ENCODE measurements around the gene AKAP10. TPM values are rescaled to one million over a fixed set of nuclear protein-coding genes. Genes with fewer than 3 reads are reported as not detected.
"Not testable (repeated sequence)": the region's sequence is repeated elsewhere in the genome, so short reads cannot be mapped to it uniquely, and the experiment has no call there.

The AKAP10 gene
- total RNA-seq, 1 donor from 2014 or later = 15.0 TPM

DNA sequence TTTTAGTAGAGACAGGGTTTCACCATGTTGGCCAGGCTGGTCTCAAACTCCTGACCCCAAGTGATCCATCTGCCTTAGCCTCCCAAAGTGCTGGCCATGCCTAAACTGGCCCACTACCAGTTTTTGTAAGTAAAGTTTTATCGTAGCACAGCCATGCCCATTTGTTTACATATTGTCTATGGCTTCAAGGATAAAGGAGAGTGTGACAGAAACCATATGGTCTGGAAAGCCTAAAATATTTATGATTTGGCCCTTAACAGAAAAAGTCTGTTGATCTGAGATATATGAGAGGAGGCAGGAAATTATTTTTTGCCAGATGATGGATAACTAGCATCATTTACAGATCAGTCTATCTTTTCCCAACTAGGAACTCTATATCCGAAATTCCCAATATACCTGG lies 4.5 kb downstream of the AKAP10 start:
- intact Hi-C loops (cut with DNase I) = no loop called here
- Histone ChIP-seq H3K9me3 (no peaks in the 10 kb centered on the region), H3K36me3 (peaks cover 4 to 22% of the 10 kb centered on the region in 2 donors), H3K4me3 (no peak overlapping the region), H3K27me3 (no peaks in the 10 kb centered on the region), H3K27ac (no peak overlapping the region), H3K4me1 (peaks cover under 1 to 6% of the 10 kb centered on the region in 2 donors)
- no peak for DNase-seq (ENCODE audit: low spot score in 2 of 2)
- TF ChIP-seq, protein P1, sequence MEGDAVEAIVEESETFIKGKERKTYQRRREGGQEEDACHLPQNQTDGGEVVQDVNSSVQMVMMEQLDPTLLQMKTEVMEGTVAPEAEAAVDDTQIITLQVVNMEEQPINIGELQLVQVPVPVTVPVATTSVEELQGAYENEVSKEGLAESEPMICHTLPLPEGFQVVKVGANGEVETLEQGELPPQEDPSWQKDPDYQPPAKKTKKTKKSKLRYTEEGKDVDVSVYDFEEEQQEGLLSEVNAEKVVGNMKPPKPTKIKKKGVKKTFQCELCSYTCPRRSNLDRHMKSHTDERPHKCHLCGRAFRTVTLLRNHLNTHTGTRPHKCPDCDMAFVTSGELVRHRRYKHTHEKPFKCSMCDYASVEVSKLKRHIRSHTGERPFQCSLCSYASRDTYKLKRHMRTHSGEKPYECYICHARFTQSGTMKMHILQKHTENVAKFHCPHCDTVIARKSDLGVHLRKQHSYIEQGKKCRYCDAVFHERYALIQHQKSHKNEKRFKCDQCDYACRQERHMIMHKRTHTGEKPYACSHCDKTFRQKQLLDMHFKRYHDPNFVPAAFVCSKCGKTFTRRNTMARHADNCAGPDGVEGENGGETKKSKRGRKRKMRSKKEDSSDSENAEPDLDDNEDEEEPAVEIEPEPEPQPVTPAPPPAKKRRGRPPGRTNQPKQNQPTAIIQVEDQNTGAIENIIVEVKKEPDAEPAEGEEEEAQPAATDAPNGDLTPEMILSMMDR (IDR thresholded peaks at IDR 0.05) = no peak

DNA sequence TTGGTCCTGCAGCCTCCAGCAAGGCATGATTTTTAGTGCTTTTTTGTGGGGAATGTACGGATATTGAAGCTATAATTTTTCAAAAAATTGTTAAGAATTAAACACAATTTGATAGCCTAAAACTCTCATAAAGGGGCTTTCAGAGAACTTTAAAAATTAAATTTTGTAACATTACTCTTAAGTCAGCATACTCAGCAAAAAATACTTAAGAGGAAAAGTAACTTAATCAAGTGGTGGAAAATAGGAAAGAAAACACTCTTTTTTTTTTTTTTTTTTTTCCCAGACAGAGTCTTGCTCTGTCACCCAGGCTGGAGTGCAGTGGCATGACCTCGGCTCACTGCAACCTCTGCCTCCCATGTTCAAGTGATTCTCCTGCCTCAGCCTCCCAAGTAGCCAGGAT lies 14.7 kb downstream of the AKAP10 start:
- DNase-seq (ENCODE audit: low spot score in 2 of 2); H3K9me3 ChIP-seq; H3K4me3 ChIP-seq; H3K4me1 ChIP-seq; H3K27ac ChIP-seq; H3K27me3 ChIP-seq; intact Hi-C loops (cut with DNase I): not testable (repeated sequence)
- peaks cover 35 to 41% of the 10 kb centered on the region in 2 donors for H3K36me3 ChIP-seq

DNA sequence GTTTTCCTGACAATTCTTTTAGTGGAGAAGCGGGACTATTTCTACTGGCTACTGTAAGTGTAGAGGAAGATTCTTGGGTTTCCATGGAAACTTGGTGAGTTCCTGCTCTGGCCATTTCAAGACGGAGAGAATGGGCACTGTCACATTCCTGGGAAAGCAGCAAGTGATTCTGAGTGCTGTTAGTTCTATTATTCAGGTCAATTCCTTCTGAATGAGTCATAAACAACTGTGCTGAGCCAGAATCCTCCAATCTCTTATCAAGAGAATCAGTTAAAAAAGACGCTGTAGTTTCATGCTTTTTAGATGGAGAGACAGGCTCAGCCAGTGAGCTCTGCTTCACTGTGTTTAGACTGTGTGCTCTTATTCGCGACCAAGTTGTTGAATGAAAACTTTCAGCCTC lies 19.6 kb downstream of the AKAP10 start:
- peaks cover 0 to 6% of the 10 kb centered on the region in 2 donors for H3K4me1 ChIP-seq
- no peak for DNase-seq (ENCODE audit: low spot score in 2 of 2)
- peaks cover 23 to 55% of the 10 kb centered on the region in 2 donors for H3K36me3 ChIP-seq
- peaks cover 0 to 7% of the 10 kb centered on the region in 2 donors for H3K9me3 ChIP-seq
- H3K4me3 ChIP-seq = no peak overlapping the region
- TF ChIP-seq, protein P1 (IDR thresholded peaks at IDR 0.05) = no peak
- intact Hi-C loops (cut with DNase I) = no loop called here
- H3K27me3 ChIP-seq = no peaks in the 10 kb centered on the region
- H3K27ac ChIP-seq = no peak overlapping the region

DNA sequence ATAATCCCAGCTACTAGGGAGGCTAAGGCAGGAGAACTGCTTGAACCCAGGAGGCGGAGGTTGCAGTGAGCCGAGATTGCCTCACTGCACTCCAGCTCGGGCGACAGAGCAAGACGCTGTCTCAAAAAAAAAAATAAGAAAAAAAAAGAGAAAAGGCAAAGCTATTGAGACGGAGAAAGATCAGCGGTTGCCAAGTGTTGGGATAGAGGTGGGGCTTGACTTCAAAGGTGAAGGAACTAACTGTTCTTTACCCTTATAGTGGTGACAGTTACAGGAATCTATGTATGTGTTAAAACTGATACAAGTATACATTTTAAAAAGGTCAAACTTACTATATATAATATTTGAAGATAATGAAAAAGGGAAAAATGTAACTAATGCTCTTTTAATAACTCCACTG lies 22.5 kb downstream of the AKAP10 start:
- Histone ChIP-seq H3K9me3 (peaks cover 0 to 7% of the 10 kb centered on the region in 2 donors), H3K36me3 (peaks cover 12 to 31% of the 10 kb centered on the region in 2 donors), H3K4me1 (peaks cover 0 to 10% of the 10 kb centered on the region in 2 donors), H3K27me3 (no peaks in the 10 kb centered on the region), H3K4me3 (no peak overlapping the region), H3K27ac (no peak overlapping the region)
- no peak for DNase-seq (ENCODE audit: low spot score in 2 of 2)
- TF ChIP-seq, protein P1 (IDR thresholded peaks at IDR 0.05) = no peak
- intact Hi-C loops (cut with DNase I) = no loop called here

DNA sequence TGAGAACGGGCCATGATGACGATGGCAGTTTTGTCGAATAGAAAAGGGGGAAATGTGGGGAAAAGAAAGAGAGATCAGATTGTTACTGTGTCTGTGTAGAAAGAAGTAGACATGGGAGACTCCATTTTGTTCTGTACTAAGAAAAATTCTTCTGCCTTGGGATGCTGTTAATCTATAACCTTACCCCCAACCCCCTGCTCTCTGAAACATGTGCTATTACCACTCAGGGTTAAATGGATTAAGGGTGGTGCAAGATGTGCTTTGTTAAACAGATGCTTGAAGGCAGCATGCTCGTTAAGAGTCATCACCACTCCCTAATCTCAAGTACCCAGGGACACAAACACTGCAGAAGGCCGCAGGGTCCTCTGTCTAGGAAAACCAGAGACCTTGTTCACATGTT lies 26.2 kb downstream of the AKAP10 start:
- DNase-seq (ENCODE audit: low spot score in 2 of 2); H3K9me3 ChIP-seq; H3K27ac ChIP-seq; H3K4me3 ChIP-seq; H3K27me3 ChIP-seq; H3K4me1 ChIP-seq; intact Hi-C loops (cut with DNase I): not testable (repeated sequence)
- H3K36me3 ChIP-seq = peaks cover 11 to 26% of the 10 kb centered on the region in 2 donors

DNA sequence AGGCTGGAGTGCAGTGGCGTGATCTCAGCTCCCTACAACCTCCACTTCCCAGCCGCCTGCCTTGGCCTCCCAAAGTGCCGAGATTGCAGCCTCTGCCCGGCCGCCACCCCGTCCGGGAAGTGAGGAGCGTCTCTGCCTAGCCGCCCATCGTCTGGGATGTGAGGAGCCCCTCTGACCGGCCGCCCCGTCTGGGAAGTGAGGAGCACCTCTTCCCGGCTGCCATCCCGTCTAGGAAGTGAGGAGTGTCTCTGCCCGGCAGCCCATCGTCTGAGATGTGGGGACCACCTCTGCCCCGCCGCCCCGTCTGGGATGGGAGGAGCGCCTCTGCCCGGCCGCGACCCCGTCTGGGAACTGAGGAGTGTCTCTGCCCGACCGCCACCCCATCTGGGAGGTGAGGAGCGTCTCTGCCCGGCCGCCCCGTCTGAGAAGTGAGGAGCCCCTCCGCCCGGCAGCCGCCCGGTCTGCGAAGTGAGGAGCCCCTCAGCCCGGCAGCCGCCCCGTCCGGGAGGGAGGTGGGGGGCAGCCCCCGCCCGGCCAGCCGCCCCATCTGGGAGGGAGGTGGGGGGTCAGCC lies 26.9 kb downstream of the AKAP10 start:
- H3K27me3 ChIP-seq; H3K27ac ChIP-seq; H3K4me3 ChIP-seq; DNase-seq (ENCODE audit: low spot score in 2 of 2); intact Hi-C loops (cut with DNase I); H3K9me3 ChIP-seq; H3K4me1 ChIP-seq: not testable (repeated sequence)
- peaks cover 11 to 23% of the 10 kb centered on the region in 2 donors for H3K36me3 ChIP-seq

DNA sequence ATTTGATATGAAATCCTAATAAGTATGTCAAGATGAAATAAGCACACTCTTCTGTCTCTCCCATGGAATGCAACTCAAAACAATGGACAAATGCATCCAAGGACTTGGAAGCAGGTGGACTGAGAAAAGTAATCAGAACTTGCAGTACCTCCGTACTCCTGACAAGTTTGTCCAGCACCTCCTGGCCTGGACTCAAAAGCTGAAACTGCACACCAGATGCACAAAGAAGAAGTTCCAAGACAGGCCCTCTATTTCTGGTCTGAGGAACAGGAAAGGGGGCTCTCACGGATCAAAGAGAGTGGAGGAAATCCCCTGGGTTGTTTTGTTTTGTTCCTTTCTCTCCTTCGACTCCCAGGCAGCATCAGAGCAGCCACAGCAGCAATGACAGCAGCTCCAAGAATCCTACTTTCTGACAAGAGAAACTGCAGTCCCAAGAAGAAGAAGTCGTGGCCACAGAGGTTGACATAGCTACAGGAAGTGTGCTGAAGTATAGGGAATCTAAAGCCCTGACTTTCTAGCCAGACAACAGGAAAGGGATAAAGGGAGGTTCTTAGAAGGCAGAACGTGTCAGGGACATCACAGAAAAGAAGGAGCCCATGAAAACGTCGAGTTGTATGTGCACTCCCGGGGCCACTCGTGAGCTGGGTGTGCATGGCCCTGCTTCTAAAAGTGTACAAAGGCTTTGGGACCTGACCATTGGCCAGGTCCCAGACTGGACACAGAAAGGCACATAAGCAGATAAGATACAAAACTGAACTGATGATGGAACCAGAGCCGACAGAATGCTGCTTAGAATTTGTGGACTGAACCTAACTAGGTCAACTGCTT lies 29.3 kb downstream of the AKAP10 start:
- no peak overlapping the region for H3K27ac ChIP-seq
- H3K36me3 ChIP-seq = peaks cover 11 to 25% of the 10 kb centered on the region in 2 donors
- H3K4me1 ChIP-seq = peaks cover 0 to 4% of the 10 kb centered on the region in 2 donors
- DNase-seq (ENCODE audit: low spot score in 2 of 2) = no peak
- H3K27me3 ChIP-seq = no peaks in the 10 kb centered on the region
- intact Hi-C loops (cut with DNase I) = no loop called here
- peaks cover 0 to under 1% of the 10 kb centered on the region in 2 donors for H3K9me3 ChIP-seq
- TF ChIP-seq, protein P1 (IDR thresholded peaks at IDR 0.05) = no peak
- no peak overlapping the region for H3K4me3 ChIP-seq

Measured in ascending aorta (tissue), 2 donors.